Ectodermal cell (in vitro differentiated cells): ENCODE results near the gene IGSF21.

Experiments used
- H3K27ac ChIP-seq: 2 replicates; pipeline ENCODE4 v1.7.0; 2013; ENCODE audit warnings: mild to moderate bottlenecking, low read depth, low read length; ENCODE audit not compliant: insufficient read depth, poor library complexity, severe bottlenecking
- H3K27me3 ChIP-seq: 2 replicates; pipeline ENCODE4 v1.7.0; 2013; ENCODE audit warnings: mild to moderate bottlenecking, low read length; ENCODE audit not compliant: insufficient read depth, control insufficient read depth, poor library complexity, severe bottlenecking
- H3K36me3 ChIP-seq: one replicate; pipeline ENCODE4 v1.7.0; 2013; ENCODE audit warnings: low read length; ENCODE audit not compliant: control insufficient read depth, insufficient read depth
- H3K4me1 ChIP-seq: one replicate; pipeline ENCODE4 v1.7.0; 2013; ENCODE audit warnings: low read length; ENCODE audit not compliant: control insufficient read depth, insufficient read depth
- H3K4me3 ChIP-seq: 2 replicates; pipeline ENCODE4 v1.7.0; 2013; ENCODE audit warnings: low read depth, low read length, control low read depth; ENCODE audit not compliant: insufficient read depth
- H3K9me3 ChIP-seq: 2 replicates; pipeline ENCODE4 v1.7.0; 2013; ENCODE audit warnings: mild to moderate bottlenecking, low read length, moderate library complexity; ENCODE audit not compliant: control insufficient read depth
- WGBS, 2 experiments: methylation state at CpG; one replicate each; pipeline ENCODE4 v1.1.7; 2013; ENCODE audit warnings: missing lambda C conversion rate in 2 of 2; 5-methylcytosine and 5-hydroxymethylcytosine counted together

IGSF21 gene

DNA sequence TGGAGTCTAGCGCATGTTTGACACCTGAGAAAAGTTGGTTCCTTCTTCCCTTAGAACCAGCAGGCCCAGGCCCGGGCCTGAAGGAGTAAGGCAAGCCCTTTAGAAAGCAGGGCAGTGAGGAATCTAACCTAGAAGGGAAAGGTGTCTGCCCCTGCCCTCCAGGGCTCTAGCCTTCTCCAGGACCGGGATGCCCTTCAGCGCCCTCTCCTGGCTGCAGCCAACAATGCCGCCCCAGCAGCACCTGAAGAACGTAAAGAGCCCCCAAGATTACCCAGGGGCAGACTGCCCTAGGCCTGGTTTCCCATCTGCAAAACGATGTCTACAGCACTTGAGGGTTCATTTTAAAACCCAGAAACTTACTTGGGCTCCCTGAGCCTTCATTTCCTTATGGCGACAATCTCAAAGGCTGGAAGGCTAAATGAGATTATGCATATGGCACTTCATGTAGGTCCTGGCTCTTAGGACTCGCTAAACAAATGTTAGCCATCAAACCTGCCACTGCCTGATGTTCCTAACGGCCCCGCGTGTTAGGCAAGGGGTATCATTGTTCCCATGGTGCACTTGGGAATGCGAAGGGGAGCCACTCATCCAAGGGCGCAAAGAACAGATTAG, 266.4 kb downstream of the IGSF21 start:
- WGBS, 2 experiments = 50 to 53% methylated on average over 14 of the region's 14 CpGs

GRCh38 chr1:18376661-18377060, 269.1 kb downstream of the IGSF21 start:
- Histone ChIP-seq H3K27ac (no peak overlapping the region), H3K4me3 (no peak overlapping the region), H3K36me3 (no peaks in the 10 kb centered on the region), H3K27me3 (no peaks in the 10 kb centered on the region), H3K9me3 (no peaks in the 10 kb centered on the region), H3K4me1 (no peaks in the 10 kb centered on the region)
- 94 to 96% methylated on average over 24 of the region's 24 CpGs for WGBS, 2 experiments

More for the DNA sequence above, 266.4 kb downstream of the IGSF21 start:
- Histone ChIP-seq H3K9me3 (no peaks in the 10 kb centered on the region), H3K36me3 (no peaks in the 10 kb centered on the region), H3K27ac (no peak overlapping the region), H3K4me1 (no peaks in the 10 kb centered on the region), H3K4me3 (no peak overlapping the region), H3K27me3 (no peaks in the 10 kb centered on the region)

- Histone ChIP-seq H3K36me3 (no peaks in the 10 kb centered on the region), H3K9me3 (no peaks in the 10 kb centered on the region), H3K27ac (no peak overlapping the region), H3K4me1 (peaks cover 12% of the 10 kb centered on the region), H3K4me3 (no peak overlapping the region), H3K27me3 (no peaks in the 10 kb centered on the region)
Observed at GRCh38 chr1:18380288-18380687, 272.7 kb downstream of the IGSF21 start.

GRCh38 chr1:18384059-18384458, 276.5 kb downstream of the IGSF21 start:
- H3K36me3 ChIP-seq = no peaks in the 10 kb centered on the region
- H3K4me1 ChIP-seq = peaks cover 19% of the 10 kb centered on the region
- no peak overlapping the region for H3K4me3 ChIP-seq
- H3K27me3 ChIP-seq = no peaks in the 10 kb centered on the region
- no peaks in the 10 kb centered on the region for H3K9me3 ChIP-seq
- WGBS, 2 experiments = 70 to 76% methylated on average over 5 of the region's 5 CpGs
- no peak overlapping the region for H3K27ac ChIP-seq

GRCh38 chr1:18384471-18384870, 276.9 kb downstream of the IGSF21 start:
- Histone ChIP-seq H3K27ac (no peak overlapping the region), H3K36me3 (no peaks in the 10 kb centered on the region), H3K4me3 (no peak overlapping the region), H3K4me1 (peaks cover 19% of the 10 kb centered on the region), H3K9me3 (no peaks in the 10 kb centered on the region), H3K27me3 (no peaks in the 10 kb centered on the region)
- 28 to 41% methylated on average over 2 of the region's 2 CpGs for whole genome bisulfite sequencing, 2 experiments

- 17 to 19% methylated on average over 9 of the region's 9 CpGs for WGBS, 2 experiments
- H3K27ac ChIP-seq = no peak overlapping the region
- H3K27me3 ChIP-seq = no peaks in the 10 kb centered on the region
- H3K4me3 ChIP-seq = no peak overlapping the region
- H3K36me3 ChIP-seq = no peaks in the 10 kb centered on the region
- H3K9me3 ChIP-seq = no peaks in the 10 kb centered on the region
- peaks cover 19% of the 10 kb centered on the region for H3K4me1 ChIP-seq
Observed at GRCh38 chr1:18385239-18385790, 277.7 kb downstream of the IGSF21 start.

- H3K36me3 ChIP-seq = no peaks in the 10 kb centered on the region
- H3K27me3 ChIP-seq = no peaks in the 10 kb centered on the region
- H3K27ac ChIP-seq = no peak overlapping the region
- WGBS, 2 experiments = 88 to 89% methylated on average over 5 of the region's 5 CpGs
- peaks cover 19% of the 10 kb centered on the region for H3K4me1 ChIP-seq
- H3K9me3 ChIP-seq = no peaks in the 10 kb centered on the region
- no peak overlapping the region for H3K4me3 ChIP-seq
Observed at GRCh38 chr1:18386591-18386990, 279.0 kb downstream of the IGSF21 start.

GRCh38 chr1:18387307-18387706, 279.7 kb downstream of the IGSF21 start:
- no peaks in the 10 kb centered on the region for H3K9me3 ChIP-seq
- H3K36me3 ChIP-seq = no peaks in the 10 kb centered on the region
- WGBS, 2 experiments = 73 to 82% methylated on average over 6 of the region's 6 CpGs
- H3K27me3 ChIP-seq = no peaks in the 10 kb centered on the region
- no peak overlapping the region for H3K4me3 ChIP-seq
- no peak overlapping the region for H3K27ac ChIP-seq
- H3K4me1 ChIP-seq = peaks cover 19% of the 10 kb centered on the region

DNA sequence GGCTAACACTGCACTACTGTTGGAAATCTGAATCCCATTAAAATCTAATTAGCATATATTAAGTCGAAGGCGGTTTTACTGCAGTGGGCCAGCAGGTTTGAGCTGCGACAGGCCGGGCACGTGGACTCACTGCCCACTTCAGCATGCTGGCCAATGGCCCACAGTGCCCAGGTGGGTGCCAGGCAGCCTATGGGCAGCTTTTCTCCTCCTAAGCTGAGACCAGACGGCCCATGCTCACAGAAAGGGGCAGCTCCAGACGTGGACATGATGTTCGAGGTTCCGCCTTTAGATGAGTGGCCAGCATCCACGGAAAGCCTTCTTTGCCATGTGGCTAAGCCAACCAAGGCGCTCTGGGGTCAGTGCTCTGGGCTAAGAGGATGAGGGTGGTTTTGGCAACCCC, 283.4 kb downstream of the IGSF21 start:
- Histone ChIP-seq H3K4me1 (peaks cover under 1% of the 10 kb centered on the region), H3K36me3 (no peaks in the 10 kb centered on the region), H3K9me3 (no peaks in the 10 kb centered on the region), H3K27ac (no peak overlapping the region), H3K4me3 (no peak overlapping the region), H3K27me3 (no peaks in the 10 kb centered on the region)
- 85 to 86% methylated on average over 11 of the region's 11 CpGs for WGBS, 2 experiments

DNA sequence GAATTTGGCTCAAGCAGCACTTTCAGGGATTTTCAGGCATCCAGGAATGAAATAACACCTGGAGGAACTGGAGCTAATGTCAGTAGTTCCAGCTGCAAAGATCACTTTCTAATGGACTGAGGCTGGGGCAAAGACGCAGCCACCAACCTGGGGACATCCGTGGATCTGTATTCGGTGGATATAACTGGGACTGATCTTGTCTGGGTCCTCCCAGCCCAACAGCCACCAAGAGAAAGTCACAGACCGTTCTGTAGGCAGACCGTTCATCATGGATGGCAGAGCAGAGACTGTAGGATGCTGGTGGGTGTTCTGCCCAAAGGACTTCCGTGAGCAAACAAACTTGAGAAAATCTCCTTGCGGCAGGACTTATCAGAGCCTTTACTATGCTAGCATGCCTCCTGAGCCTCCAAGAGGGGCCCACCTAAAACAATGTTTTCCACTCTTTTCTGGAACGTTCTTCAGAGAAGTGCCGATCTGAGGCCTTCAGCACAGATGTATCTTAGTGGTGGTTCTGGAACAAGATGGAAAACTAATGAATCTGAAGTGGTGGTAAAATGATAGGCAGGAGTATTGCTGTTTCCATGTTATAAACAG, 287.1 kb downstream of the IGSF21 start:
- no peak overlapping the region for H3K4me3 ChIP-seq
- no peaks in the 10 kb centered on the region for H3K27me3 ChIP-seq
- no peak overlapping the region for H3K27ac ChIP-seq
- no peaks in the 10 kb centered on the region for H3K9me3 ChIP-seq
- WGBS, 2 experiments = 93 to 95% methylated on average over 9 of the region's 9 CpGs
- no peaks in the 10 kb centered on the region for H3K36me3 ChIP-seq
- H3K4me1 ChIP-seq = no peaks in the 10 kb centered on the region
